ENCODE measurements around the gene PABPN1L.

DNA sequence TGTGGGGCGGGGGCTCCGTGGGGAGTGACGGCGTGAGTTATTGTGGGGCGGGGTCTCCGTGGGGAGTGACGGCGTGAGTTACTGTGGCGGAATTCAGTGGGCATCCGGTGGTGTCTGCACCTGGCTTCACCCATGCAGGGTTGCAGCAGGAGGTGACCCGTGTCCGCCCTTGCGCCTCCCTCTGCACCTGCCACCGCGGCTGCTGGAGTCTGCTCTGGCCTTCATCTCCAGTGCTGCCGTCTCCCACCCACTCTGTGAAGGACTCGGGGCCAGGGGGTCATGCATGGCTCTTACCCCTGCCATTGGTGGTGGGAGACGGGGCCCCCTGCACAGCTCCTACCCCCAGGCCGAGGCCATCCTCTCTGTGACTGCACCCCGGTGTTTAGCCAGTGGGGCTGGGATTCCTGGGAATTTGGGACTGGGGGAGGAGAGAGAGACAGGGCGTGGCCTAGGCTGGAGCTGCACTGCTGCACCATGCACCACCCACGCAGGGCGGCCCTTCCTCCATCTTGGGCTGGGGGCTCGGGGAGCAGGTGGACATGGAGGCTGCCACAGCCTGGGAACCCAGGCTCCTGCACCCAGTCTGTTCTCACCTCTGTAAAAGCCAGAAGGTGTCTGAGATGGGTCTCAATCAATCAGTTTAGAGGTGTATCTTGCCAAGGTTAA lies 1.3 kb upstream of the PABPN1L start:
- TF ChIP-seq, protein P1, sequence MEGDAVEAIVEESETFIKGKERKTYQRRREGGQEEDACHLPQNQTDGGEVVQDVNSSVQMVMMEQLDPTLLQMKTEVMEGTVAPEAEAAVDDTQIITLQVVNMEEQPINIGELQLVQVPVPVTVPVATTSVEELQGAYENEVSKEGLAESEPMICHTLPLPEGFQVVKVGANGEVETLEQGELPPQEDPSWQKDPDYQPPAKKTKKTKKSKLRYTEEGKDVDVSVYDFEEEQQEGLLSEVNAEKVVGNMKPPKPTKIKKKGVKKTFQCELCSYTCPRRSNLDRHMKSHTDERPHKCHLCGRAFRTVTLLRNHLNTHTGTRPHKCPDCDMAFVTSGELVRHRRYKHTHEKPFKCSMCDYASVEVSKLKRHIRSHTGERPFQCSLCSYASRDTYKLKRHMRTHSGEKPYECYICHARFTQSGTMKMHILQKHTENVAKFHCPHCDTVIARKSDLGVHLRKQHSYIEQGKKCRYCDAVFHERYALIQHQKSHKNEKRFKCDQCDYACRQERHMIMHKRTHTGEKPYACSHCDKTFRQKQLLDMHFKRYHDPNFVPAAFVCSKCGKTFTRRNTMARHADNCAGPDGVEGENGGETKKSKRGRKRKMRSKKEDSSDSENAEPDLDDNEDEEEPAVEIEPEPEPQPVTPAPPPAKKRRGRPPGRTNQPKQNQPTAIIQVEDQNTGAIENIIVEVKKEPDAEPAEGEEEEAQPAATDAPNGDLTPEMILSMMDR (IDR thresholded peaks at IDR 0.05), result no peak
- TF ChIP-seq POLR2AphosphoS5 (IDR thresholded peaks at IDR 0.05) (no peak), POLR2A (IDR thresholded peaks at IDR 0.05) (no peak)
